WTC11 (cell line): ENCODE measurements around the gene CTNND2. TPM values are rescaled to one million over a fixed set of nuclear protein-coding genes. Genes with fewer than 3 reads are reported as not detected.
A peak's percentile ranks its signal among the peaks of the same experiment; 100 is the strongest.

Source experiments
- ATAC-seq: fragments of 200-7000 bp; cut with Tn5 transposase; 2 replicates; pipeline ENCODE4 v1.10.0; 2021; ENCODE audit warnings: mild to moderate bottlenecking, moderate library complexity
- CTCF ChIA-PET: fragments of 300-600 bp; sonication (Branson Sonifier 250); formaldehyde crosslinking; loops from one replicate; lab custom pipeline; 2021; ENCODE audit warnings: antibody characterized with exemption; lab: Charles Lee
- POLR2A ChIA-PET: fragments of 350-600 bp; sonication (Branson Sonifier 250); formaldehyde crosslinking; loops from one replicate; lab custom pipeline; 2021; ENCODE audit warnings: antibody characterized with exemption; lab: Charles Lee
- DNase-seq: peaks from one replicate; pipeline ENCODE4 v3.0.0; 2021; ENCODE audit warnings: low spot score
- H3K27ac Mint-ChIP-seq: 2 replicates; pipeline ENCODE4 v1.8.0; 2021; ENCODE audit warnings: mixed read lengths
- H3K27me3 Mint-ChIP-seq: 2 replicates; pipeline ENCODE4 v1.8.0; 2021; ENCODE audit warnings: low read depth, mild to moderate bottlenecking, moderate library complexity, mixed read lengths
- H3K36me3 Mint-ChIP-seq: 2 replicates; pipeline ENCODE4 v1.8.0; 2021; ENCODE audit warnings: mixed read lengths
- H3K4me1 Mint-ChIP-seq: 2 replicates; pipeline ENCODE4 v1.8.0; 2022; ENCODE audit warnings: mixed read lengths
- H3K4me3 Mint-ChIP-seq: 2 replicates; pipeline ENCODE4 v1.8.0; 2021; ENCODE audit warnings: mild to moderate bottlenecking, moderate library complexity, mixed read lengths
- H3K9me3 Mint-ChIP-seq: 2 replicates; pipeline ENCODE4 v1.8.0; 2021; ENCODE audit warnings: mixed read lengths
- CREB1 ChIP-seq: sonication (generic); formaldehyde crosslinking; IDR thresholded peaks from 2 replicates; pipeline ENCODE4 v1.8.0; 2023; ENCODE audit warnings: mild to moderate bottlenecking, missing genetic modification reagents
- GABPB1 ChIP-seq: sonication (generic); formaldehyde crosslinking; IDR thresholded peaks from 2 replicates; pipeline ENCODE4 v1.8.1; 2023; ENCODE audit warnings: mild to moderate bottlenecking, missing genetic modification reagents
- HMGA2 ChIP-seq: fragments of 250-450 bp; sonication (Bioruptor Pico); IDR thresholded peaks from 2 replicates; pipeline ENCODE4 v1.4.0; 2021; ENCODE audit warnings: mild to moderate bottlenecking, moderate library complexity
- KAT7 ChIP-seq: sonication (generic); formaldehyde crosslinking; IDR thresholded peaks from 2 replicates; pipeline ENCODE4 v1.8.1; 2023; ENCODE audit warnings: missing genetic modification reagents, mild to moderate bottlenecking, borderline replicate concordance
- NR2C2 ChIP-seq: sonication (generic); formaldehyde crosslinking; IDR thresholded peaks from 2 replicates; pipeline ENCODE4 v1.8.0; 2022; ENCODE audit warnings: mild to moderate bottlenecking, missing genetic modification reagents
- RELA ChIP-seq: sonication (generic); formaldehyde crosslinking; IDR thresholded peaks from 2 replicates; pipeline ENCODE4 v1.8.1; 2022; ENCODE audit warnings: missing genetic modification reagents, mild to moderate bottlenecking, borderline replicate concordance
- TEAD1 ChIP-seq: sonication (generic); formaldehyde crosslinking; IDR thresholded peaks from 2 replicates; pipeline ENCODE4 v1.8.0; 2022; ENCODE audit warnings: mild to moderate bottlenecking, missing genetic modification reagents
- total RNA-seq: library from RNA; stranded (reverse); gene quantifications from 3 replicates; pipeline ENCODE4 v1.2.3, GENCODE V29; 2021
- TF ChIP-seq, protein P1 (sequence below): sonication (generic); formaldehyde crosslinking; IDR thresholded peaks from 2 replicates; pipeline ENCODE4 v1.8.1; 2022; ENCODE audit warnings: low read depth, mild to moderate bottlenecking, moderate library complexity, missing genetic modification reagents, borderline replicate concordance
- TF ChIP-seq, protein P2 (sequence below): fragments of 250-450 bp; sonication (Bioruptor Pico); conservative IDR thresholded peaks from 2 replicates; pipeline ENCODE4 v1.9.0; 2021; ENCODE audit warnings: mild to moderate bottlenecking
- TF ChIP-seq, protein P3 (sequence below): sonication (generic); formaldehyde crosslinking; IDR thresholded peaks from 2 replicates; pipeline ENCODE4 v1.8.0; 2022; ENCODE audit warnings: mild to moderate bottlenecking, missing genetic modification reagents
- TF ChIP-seq, protein P4 (sequence below): sonication (generic); formaldehyde crosslinking; IDR thresholded peaks from 2 replicates; pipeline ENCODE4 v1.8.1; 2023; ENCODE audit warnings: mild to moderate bottlenecking, missing genetic modification reagents, moderate library complexity
- TF ChIP-seq, protein P5 (sequence below): sonication (generic); formaldehyde crosslinking; conservative IDR thresholded peaks from 2 replicates; pipeline ENCODE4 v1.8.1; 2022; ENCODE audit warnings: mild to moderate bottlenecking, missing genetic modification reagents
- TF ChIP-seq, protein P6 (sequence below): sonication (generic); formaldehyde crosslinking; IDR thresholded peaks from 2 replicates; pipeline ENCODE4 v1.8.0; 2023; ENCODE audit warnings: missing genetic modification reagents

Gene CTNND2
- total RNA-seq, 1 experiment from 2014 or later, result 11.9 TPM

DNA sequence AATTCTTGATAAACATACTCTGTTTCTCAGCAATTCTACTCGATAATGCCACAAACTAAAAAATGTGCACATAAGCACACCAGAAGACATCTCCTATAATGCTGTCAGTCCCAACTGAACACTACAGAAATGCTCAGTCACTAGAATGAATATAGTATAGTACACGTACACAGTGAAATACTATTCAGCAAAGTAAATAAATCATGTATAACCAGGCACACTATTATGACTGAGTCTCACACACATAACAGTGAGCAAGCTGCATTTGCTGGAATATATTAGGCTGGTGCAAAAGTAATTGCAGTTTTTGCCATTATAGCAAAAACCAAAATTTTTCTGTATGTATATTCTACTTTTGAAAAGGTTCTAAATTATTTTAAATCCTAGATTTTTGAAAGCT lies 310.2 kb downstream of the CTNND2 start (continued):
- TF ChIP-seq, protein P1, sequence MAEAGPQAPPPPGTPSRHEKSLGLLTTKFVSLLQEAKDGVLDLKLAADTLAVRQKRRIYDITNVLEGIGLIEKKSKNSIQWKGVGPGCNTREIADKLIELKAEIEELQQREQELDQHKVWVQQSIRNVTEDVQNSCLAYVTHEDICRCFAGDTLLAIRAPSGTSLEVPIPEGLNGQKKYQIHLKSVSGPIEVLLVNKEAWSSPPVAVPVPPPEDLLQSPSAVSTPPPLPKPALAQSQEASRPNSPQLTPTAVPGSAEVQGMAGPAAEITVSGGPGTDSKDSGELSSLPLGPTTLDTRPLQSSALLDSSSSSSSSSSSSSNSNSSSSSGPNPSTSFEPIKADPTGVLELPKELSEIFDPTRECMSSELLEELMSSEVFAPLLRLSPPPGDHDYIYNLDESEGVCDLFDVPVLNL (CRISPR knock-in tag), result no peak
- no peak for TF ChIP-seq CREB1 (CRISPR knock-in tag)
- TF ChIP-seq, protein P2, sequence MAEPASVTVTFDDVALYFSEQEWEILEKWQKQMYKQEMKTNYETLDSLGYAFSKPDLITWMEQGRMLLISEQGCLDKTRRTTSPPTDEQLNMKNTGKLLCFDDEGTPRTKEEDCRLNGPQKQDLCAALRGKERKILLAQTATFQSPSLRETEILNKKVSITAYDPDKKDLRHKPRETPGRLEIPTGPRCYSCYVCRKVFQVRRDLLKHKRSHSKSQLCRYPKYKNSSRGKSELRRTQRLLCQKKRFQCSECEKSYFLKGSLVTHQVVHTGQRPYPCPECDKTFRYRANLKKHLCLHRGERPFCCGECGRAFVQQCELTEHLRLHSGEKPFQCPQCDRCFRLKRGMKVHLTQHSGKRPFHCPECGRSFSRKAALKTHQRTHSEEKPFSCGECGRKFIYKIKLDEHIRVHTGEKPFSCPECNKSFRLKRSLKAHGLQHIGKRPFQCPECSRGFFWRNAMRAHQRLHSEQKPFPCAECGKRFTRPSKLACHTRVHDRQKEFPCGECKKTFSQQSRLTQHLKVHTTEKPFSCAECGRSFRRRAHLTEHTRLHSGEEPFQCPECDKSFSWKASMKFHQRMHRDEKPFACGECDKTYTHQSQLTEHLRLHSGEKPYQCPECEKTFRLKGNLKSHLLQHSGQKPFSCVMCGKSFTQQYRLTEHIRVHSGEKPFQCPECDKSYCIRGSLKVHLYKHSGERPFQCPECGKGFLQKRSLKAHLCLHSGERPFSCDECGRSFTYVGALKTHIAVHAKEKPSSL, result no peak
- no peak for TF ChIP-seq RELA (CRISPR knock-in tag)
- TF ChIP-seq, protein P3, sequence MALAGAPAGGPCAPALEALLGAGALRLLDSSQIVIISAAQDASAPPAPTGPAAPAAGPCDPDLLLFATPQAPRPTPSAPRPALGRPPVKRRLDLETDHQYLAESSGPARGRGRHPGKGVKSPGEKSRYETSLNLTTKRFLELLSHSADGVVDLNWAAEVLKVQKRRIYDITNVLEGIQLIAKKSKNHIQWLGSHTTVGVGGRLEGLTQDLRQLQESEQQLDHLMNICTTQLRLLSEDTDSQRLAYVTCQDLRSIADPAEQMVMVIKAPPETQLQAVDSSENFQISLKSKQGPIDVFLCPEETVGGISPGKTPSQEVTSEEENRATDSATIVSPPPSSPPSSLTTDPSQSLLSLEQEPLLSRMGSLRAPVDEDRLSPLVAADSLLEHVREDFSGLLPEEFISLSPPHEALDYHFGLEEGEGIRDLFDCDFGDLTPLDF, result no peak
- TF ChIP-seq, protein P4, sequence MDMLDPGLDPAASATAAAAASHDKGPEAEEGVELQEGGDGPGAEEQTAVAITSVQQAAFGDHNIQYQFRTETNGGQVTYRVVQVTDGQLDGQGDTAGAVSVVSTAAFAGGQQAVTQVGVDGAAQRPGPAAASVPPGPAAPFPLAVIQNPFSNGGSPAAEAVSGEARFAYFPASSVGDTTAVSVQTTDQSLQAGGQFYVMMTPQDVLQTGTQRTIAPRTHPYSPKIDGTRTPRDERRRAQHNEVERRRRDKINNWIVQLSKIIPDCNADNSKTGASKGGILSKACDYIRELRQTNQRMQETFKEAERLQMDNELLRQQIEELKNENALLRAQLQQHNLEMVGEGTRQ, result no peak
- TF ChIP-seq, protein P5, sequence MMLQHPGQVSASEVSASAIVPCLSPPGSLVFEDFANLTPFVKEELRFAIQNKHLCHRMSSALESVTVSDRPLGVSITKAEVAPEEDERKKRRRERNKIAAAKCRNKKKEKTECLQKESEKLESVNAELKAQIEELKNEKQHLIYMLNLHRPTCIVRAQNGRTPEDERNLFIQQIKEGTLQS (CRISPR knock-in tag), result no peak

DNA sequence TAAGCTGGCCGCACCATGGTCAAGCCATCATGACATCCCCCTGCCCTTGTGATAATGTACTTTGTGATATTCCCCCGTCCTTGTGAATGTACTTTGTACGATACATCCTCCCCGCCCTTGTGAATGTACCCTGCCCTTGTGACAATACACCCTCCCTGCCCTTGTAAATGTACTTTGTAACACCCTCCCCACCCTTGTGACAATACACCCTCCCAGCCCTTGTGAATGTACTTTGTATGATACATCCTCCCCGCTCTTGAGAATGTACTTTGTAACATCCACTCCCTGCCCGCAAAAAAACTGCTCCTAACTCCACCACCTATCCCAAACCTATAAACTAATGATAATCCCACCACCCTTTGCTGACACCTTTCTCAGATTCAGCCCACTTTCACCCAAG lies 313.8 kb downstream of the CTNND2 start:
- peaks cover 38% of the 10 kb centered on the region for H3K4me1 Mint-ChIP-seq
- no peak for TF ChIP-seq HMGA2
- H3K36me3 Mint-ChIP-seq, result peaks cover 6% of the 10 kb centered on the region
- H3K27ac Mint-ChIP-seq, result no peak overlapping the region
- no peaks in the 10 kb centered on the region for H3K27me3 Mint-ChIP-seq
- ChIA-PET POLR2A (no interaction called here), CTCF (no interaction called here)
- no peak for ATAC-seq
- H3K9me3 Mint-ChIP-seq, result peaks cover 8% of the 10 kb centered on the region
- no peak for DNase-seq
- no peak overlapping the region for H3K4me3 Mint-ChIP-seq

DNA sequence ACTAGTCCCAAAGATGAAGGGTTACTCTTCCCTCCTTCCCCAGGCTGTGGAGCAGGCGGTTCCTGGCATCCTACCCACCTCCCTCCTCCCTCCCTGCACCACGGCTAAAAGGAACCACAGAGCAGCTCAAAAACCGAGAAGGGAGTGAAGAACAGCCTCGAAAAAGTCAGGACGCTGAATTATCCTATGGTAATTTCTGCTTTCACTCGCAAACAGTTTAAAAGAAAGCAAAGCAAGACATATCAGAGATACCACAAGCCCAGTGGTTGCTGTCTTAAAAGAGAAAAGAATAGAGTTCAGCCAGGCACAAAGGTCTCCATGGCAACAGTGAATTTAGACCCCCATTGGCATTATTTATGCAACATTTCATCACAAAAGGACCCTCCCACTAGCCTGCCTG lies 315.4 kb downstream of the CTNND2 start:
- DNase-seq (peak; percentile 34), ATAC-seq (peak; percentile 97)
- Mint-ChIP-seq H3K4me3 (peak overlapping the region; percentile 64), H3K27ac (peak overlapping the region; percentile 93), H3K4me1 (peaks cover 36% of the 10 kb centered on the region), H3K36me3 (peaks cover 6% of the 10 kb centered on the region), H3K27me3 (no peaks in the 10 kb centered on the region), H3K9me3 (peaks cover 8% of the 10 kb centered on the region)
- POLR2A ChIA-PET, result no interaction called here
- TF ChIP-seq, protein P6, sequence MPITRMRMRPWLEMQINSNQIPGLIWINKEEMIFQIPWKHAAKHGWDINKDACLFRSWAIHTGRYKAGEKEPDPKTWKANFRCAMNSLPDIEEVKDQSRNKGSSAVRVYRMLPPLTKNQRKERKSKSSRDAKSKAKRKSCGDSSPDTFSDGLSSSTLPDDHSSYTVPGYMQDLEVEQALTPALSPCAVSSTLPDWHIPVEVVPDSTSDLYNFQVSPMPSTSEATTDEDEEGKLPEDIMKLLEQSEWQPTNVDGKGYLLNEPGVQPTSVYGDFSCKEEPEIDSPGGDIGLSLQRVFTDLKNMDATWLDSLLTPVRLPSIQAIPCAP (CRISPR knock-in tag), result no peak
- TF ChIP-seq NR2C2 (CRISPR knock-in tag) (no peak), TEAD1 (CRISPR knock-in tag) (peak; percentile 41; the same call in 1 of the 2 replicates), GABPB1 (CRISPR knock-in tag) (no peak)
- CTCF ChIA-PET, result no interaction called here

DNA sequence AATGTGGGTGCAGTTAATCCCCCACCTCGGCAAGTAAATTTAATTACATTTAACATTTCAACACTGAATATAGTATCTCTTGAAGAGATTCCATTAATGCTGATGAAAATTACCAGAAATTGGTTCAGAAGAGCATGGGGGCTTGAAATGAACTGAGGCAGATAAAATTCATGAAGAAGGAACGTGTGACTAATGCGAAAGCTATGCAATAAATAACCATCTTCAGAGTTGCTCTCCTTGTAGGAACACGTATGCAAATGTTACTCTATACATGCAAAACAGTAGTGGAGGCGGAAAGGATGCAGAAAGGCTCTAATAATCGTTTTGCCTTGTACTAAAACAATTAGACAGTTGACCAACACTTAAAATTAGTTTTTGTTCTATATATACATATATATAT lies 320.2 kb downstream of the CTNND2 start:
- H3K27me3 Mint-ChIP-seq, result no peaks in the 10 kb centered on the region
- no peak for TF ChIP-seq KAT7 (CRISPR knock-in tag)
- H3K27ac Mint-ChIP-seq, result no peak overlapping the region
- CTCF ChIA-PET, result no interaction called here
- DNase-seq, result no peak
- H3K36me3 Mint-ChIP-seq, result no peaks in the 10 kb centered on the region
- POLR2A ChIA-PET, result no interaction called here
- no peak overlapping the region for H3K4me3 Mint-ChIP-seq
- ATAC-seq, result no peak
- no peaks in the 10 kb centered on the region for H3K9me3 Mint-ChIP-seq
- H3K4me1 Mint-ChIP-seq, result peaks cover 21% of the 10 kb centered on the region
